ENCODE results near the gene C1QTNF4.

The C1QTNF4 gene

GRCh38 chr11:47577460-47578041, 16.7 kb downstream of the C1QTNF4 start:
- TF ChIP-seq CTCF (IDR thresholded peaks at IDR 0.05; ENCODE audit: borderline replicate concordance, insufficient read depth, low read depth, low read length) = no peak
- H3K4me3 ChIP-seq (ENCODE audit: low read depth, low read length) = no peak overlapping the region

DNA sequence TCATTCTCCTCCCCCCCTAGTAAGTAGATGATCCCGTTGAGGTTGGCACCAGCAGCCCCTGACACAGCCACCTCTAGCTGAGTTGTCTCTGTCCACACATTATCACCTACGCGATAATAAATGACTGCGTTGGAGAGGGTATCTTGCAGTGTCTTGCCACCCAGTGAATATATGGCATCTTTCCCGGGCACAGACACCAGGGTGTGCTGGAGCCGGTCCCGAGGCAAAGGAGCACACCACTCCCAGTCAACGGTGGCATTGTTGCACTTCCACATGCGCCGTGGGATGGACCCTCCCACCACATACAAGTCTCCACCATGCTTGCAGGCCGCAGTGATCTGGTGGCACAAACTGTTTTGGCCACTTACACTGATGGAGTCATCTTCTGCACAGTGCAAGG, 20.9 kb downstream of the C1QTNF4 start:
- no peak overlapping the region for H3K4me3 ChIP-seq (ENCODE audit: low read depth, low read length)
- no peak for TF ChIP-seq CTCF (IDR thresholded peaks at IDR 0.05; ENCODE audit: borderline replicate concordance, insufficient read depth, low read depth, low read length)

GRCh38 chr11:47572715-47573255, 21.4 kb downstream of the C1QTNF4 start:
- no peak for TF ChIP-seq CTCF (IDR thresholded peaks at IDR 0.05; ENCODE audit: borderline replicate concordance, insufficient read depth, low read depth, low read length)
- no peak overlapping the region for H3K4me3 ChIP-seq (ENCODE audit: low read depth, low read length)

DNA sequence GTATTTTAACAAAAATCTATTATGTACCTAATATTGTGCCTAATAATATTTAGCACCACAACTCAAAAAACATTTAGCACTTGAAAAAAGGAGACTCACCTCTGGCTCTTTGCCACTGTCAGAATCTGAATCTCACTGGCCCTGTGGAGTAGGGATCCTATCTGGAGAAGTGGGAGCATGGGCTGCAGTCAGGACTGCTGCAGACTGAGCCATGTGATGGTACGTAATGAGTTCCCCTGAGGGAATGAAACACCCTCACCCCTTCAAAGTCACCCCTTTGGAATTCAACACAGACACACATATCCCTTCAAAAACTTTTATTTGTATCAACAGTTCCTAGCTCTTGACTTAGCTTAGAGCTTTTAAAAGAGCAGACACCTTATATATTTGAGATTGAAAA, 22.3 kb downstream of the C1QTNF4 start:
- H3K4me3 ChIP-seq (ENCODE audit: low read depth, low read length) = no peak overlapping the region
- no peak for TF ChIP-seq CTCF (IDR thresholded peaks at IDR 0.05; ENCODE audit: borderline replicate concordance, insufficient read depth, low read depth, low read length)

- no peak for TF ChIP-seq CTCF (IDR thresholded peaks at IDR 0.05; ENCODE audit: borderline replicate concordance, insufficient read depth, low read depth, low read length)
- H3K4me3 ChIP-seq (ENCODE audit: low read depth, low read length) = no peak overlapping the region
Measured at GRCh38 chr11:47571357-47571729, 22.9 kb downstream of the C1QTNF4 start.

GRCh38 chr11:47570651-47571356, 23.4 kb downstream of the C1QTNF4 start:
- TF ChIP-seq CTCF (IDR thresholded peaks at IDR 0.05; ENCODE audit: borderline replicate concordance, insufficient read depth, low read depth, low read length) = no peak

DNA sequence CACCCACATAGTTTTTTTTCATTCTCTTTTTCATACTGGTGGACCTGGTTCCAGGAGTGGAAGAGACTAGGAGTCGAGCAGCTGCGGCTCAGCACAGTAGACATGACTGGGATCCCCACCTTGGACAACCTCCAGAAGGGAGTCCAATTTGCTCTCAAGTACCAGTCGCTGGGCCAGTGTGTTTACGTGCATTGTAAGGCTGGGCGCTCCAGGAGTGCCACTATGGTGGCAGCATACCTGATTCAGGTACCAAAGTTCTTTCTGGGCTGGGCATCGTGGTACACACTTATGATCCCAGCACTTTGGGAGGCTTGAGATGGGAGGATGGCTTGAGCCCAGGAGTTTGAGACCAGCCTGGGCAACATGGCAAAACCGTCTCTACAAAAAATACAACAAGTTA, 24.6 kb downstream of the C1QTNF4 start:
- no peak for TF ChIP-seq CTCF (IDR thresholded peaks at IDR 0.05; ENCODE audit: borderline replicate concordance, insufficient read depth, low read depth, low read length)
- no peak overlapping the region for H3K4me3 ChIP-seq (ENCODE audit: low read depth, low read length)

More at GRCh38 chr11:47570651-47571356, 23.4 kb downstream of the C1QTNF4 start:
- no peak overlapping the region for H3K4me3 ChIP-seq (ENCODE audit: low read depth, low read length)

All from GM12875 (cell line).